ENCODE data around the gene STYX.

The STYX gene

DNA sequence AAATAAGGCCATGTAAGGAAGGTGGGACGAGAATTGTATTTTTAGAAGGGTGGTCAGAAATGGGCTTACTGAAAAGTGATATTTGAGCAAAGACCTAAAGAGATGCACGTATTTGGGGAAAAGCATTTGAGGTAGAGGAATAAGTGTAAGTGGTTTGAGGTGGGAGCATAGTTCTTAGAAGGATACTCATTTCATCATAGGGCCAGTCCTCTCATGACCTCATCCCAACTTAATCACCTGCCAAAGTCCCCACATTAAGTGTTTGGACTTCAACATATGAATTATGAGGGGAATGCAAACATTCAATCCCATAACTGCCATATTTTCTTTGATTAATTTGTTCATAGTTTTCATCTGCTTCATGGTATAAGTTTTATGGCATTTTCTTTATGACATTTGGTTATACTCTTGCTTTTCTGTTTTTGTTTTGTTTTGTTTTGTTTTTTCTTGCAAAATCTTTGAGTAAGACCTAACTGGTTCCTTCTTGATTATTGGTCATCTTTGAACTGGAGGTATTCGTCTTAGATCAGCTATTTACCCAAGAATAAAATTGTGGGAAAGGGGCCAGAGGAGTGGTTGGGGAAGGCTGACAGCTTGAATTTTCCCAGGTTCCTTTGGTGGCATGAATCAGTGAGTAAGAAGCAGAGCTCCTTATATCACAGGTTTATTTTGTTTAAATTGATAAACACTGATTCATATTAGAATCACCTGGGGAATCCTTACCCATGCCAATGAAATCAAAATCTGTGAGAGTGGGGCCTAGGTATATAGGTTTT lies 37.3 kb downstream of the STYX start:
- Histone ChIP-seq H2AFZ (ENCODE audit: low read length) (no peak overlapping the region), H3K9ac (ENCODE audit: low read depth, low read length, poor library complexity, severe bottlenecking) (no peak overlapping the region), H4K20me1 (ENCODE audit: insufficient read depth, low read length, poor library complexity, severe bottlenecking) (no peaks in the 10 kb centered on the region), H3F3A (ENCODE audit: low read depth) (no peaks in the 10 kb centered on the region), H3K4me3 (ENCODE audit: low read length, poor library complexity, severe bottlenecking) (no peak overlapping the region), H3K4me1 (ENCODE audit: insufficient read depth, low read length, poor library complexity, severe bottlenecking) (no peaks in the 10 kb centered on the region), H3K4me2 (ENCODE audit: low read depth, low read length, poor library complexity, severe bottlenecking) (no peak overlapping the region), H3K36me3 (ENCODE audit: insufficient read depth, low read length) (peaks cover 44% of the 10 kb centered on the region), H3K27me3 (ENCODE audit: insufficient read depth, low read length, poor library complexity, severe bottlenecking) (no peaks in the 10 kb centered on the region), H3K79me2 (ENCODE audit: insufficient read depth, low read length) (no peaks in the 10 kb centered on the region), H3K9me3 (ENCODE audit: insufficient read depth, low read depth, low read length) (no peaks in the 10 kb centered on the region), H3K9me2 (replicated peaks; ENCODE audit: low read depth, low read length) (no peaks in the 10 kb centered on the region)
- TF ChIP-seq EZH2phosphoT487 (IDR thresholded peaks at IDR 0.05; ENCODE audit: borderline replicate concordance): no peak
- TF ChIP-seq, protein P1, sequence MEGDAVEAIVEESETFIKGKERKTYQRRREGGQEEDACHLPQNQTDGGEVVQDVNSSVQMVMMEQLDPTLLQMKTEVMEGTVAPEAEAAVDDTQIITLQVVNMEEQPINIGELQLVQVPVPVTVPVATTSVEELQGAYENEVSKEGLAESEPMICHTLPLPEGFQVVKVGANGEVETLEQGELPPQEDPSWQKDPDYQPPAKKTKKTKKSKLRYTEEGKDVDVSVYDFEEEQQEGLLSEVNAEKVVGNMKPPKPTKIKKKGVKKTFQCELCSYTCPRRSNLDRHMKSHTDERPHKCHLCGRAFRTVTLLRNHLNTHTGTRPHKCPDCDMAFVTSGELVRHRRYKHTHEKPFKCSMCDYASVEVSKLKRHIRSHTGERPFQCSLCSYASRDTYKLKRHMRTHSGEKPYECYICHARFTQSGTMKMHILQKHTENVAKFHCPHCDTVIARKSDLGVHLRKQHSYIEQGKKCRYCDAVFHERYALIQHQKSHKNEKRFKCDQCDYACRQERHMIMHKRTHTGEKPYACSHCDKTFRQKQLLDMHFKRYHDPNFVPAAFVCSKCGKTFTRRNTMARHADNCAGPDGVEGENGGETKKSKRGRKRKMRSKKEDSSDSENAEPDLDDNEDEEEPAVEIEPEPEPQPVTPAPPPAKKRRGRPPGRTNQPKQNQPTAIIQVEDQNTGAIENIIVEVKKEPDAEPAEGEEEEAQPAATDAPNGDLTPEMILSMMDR (conservative IDR thresholded peaks at IDR 0.05; ENCODE audit: low read length): no peak

GRCh38 chr14:52769887-52770286 lies 39.9 kb downstream of the STYX start:
- Histone ChIP-seq H3K79me2 (ENCODE audit: insufficient read depth, low read length) (no peaks in the 10 kb centered on the region), H4K20me1 (ENCODE audit: insufficient read depth, low read length, poor library complexity, severe bottlenecking) (no peaks in the 10 kb centered on the region), H3K4me3 (ENCODE audit: low read length, poor library complexity, severe bottlenecking) (no peak overlapping the region), H3K9me2 (replicated peaks; ENCODE audit: low read depth, low read length) (no peaks in the 10 kb centered on the region), H3K27me3 (ENCODE audit: insufficient read depth, low read length, poor library complexity, severe bottlenecking) (no peaks in the 10 kb centered on the region), H3K4me2 (ENCODE audit: low read depth, low read length, poor library complexity, severe bottlenecking) (no peak overlapping the region), H3K9ac (ENCODE audit: low read depth, low read length, poor library complexity, severe bottlenecking) (no peak overlapping the region), H3K9me3 (ENCODE audit: insufficient read depth, low read depth, low read length) (no peaks in the 10 kb centered on the region), H2AFZ (ENCODE audit: low read length) (no peak overlapping the region), H3K36me3 (ENCODE audit: insufficient read depth, low read length) (peaks cover 59% of the 10 kb centered on the region), H3K4me1 (ENCODE audit: insufficient read depth, low read length, poor library complexity, severe bottlenecking) (no peaks in the 10 kb centered on the region), H3F3A (ENCODE audit: low read depth) (no peaks in the 10 kb centered on the region)
- no peak for TF ChIP-seq EZH2phosphoT487 (IDR thresholded peaks at IDR 0.05; ENCODE audit: borderline replicate concordance)
- TF ChIP-seq, protein P1 (conservative IDR thresholded peaks at IDR 0.05; ENCODE audit: low read length): no peak

GRCh38 chr14:52776816-52777215 lies 46.9 kb downstream of the STYX start:
- no peak overlapping the region for H3K4me2 ChIP-seq (ENCODE audit: low read depth, low read length, poor library complexity, severe bottlenecking)
- no peaks in the 10 kb centered on the region for H3K79me2 ChIP-seq (ENCODE audit: insufficient read depth, low read length)
- no peak overlapping the region for H2AFZ ChIP-seq (ENCODE audit: low read length)
- H3K36me3 ChIP-seq (ENCODE audit: insufficient read depth, low read length): peaks cover 50% of the 10 kb centered on the region
- H3K9me2 ChIP-seq (replicated peaks; ENCODE audit: low read depth, low read length): no peaks in the 10 kb centered on the region
- no peaks in the 10 kb centered on the region for H3K9me3 ChIP-seq (ENCODE audit: insufficient read depth, low read depth, low read length)
- H4K20me1 ChIP-seq (ENCODE audit: insufficient read depth, low read length, poor library complexity, severe bottlenecking): no peaks in the 10 kb centered on the region
- no peaks in the 10 kb centered on the region for H3K27me3 ChIP-seq (ENCODE audit: insufficient read depth, low read length, poor library complexity, severe bottlenecking)
- H3F3A ChIP-seq (ENCODE audit: low read depth): no peaks in the 10 kb centered on the region
- no peaks in the 10 kb centered on the region for H3K4me1 ChIP-seq (ENCODE audit: insufficient read depth, low read length, poor library complexity, severe bottlenecking)
- H3K4me3 ChIP-seq (ENCODE audit: low read length, poor library complexity, severe bottlenecking): no peak overlapping the region
- TF ChIP-seq EZH2phosphoT487 (IDR thresholded peaks at IDR 0.05; ENCODE audit: borderline replicate concordance): no peak
- TF ChIP-seq, protein P1 (conservative IDR thresholded peaks at IDR 0.05; ENCODE audit: low read length): no peak
- no peak overlapping the region for H3K9ac ChIP-seq (ENCODE audit: low read depth, low read length, poor library complexity, severe bottlenecking)
